Esophagus squamous epithelium (tissue), 5 donors: Measurements from ENCODE around the gene GYPA. TPM values are rescaled to one million over a fixed set of nuclear protein-coding genes. Genes with fewer than 3 reads are reported as not detected.
"Not testable (repeated sequence)": the region's sequence is repeated elsewhere in the genome, so short reads cannot be mapped to it uniquely, and the experiment has no call there.

Experiments used
- DNase-seq: peaks from one replicate; lab custom pipeline; 2025; lab: John Stamatoyannopoulos, UW
- H3K27ac ChIP-seq, 4 donors: fragments of 200-600 bp; sonication (generic); one replicate each; pipeline ENCODE4 v1.5.1; 2016 to 2019; ENCODE audit warnings: mild to moderate bottlenecking in 1 of 4
- H3K27me3 ChIP-seq, 4 donors: fragments of 200-600 bp; sonication (generic); 1 replicate in 3 of 4; 2 replicates in 1 of 4; pipeline versions ENCODE4 v1.5.1 to v1.6.0; 2017 to 2021; ENCODE audit warnings: antibody characterized with exemption in 1 of 4
- H3K36me3 ChIP-seq, 3 donors: fragments of 200-600 bp; sonication (generic); one replicate each; pipeline ENCODE4 v1.5.1; 2016 to 2019
- H3K4me1 ChIP-seq, 3 donors: fragments of 200-600 bp; sonication (generic); one replicate each; pipeline ENCODE4 v1.5.1; 2017 to 2019
- H3K4me3 ChIP-seq, 4 donors: fragments of 200-600 bp; sonication (generic); 1 replicate in 3 of 4; 2 replicates in 1 of 4; pipeline ENCODE4 v1.5.1; 2016 to 2019; ENCODE audit warnings: mild to moderate bottlenecking in 2 of 4, moderate library complexity in 1 of 4
- H3K9me3 ChIP-seq, 3 donors: fragments of 200-600 bp; sonication (generic); one replicate each; pipeline ENCODE4 v1.5.1; 2016 to 2019
- POLR2A ChIP-seq, 4 donors: fragments of 450-650 bp; IDR thresholded peaks; one replicate each; pipeline ENCODE4 v1.6.1; 2017; ENCODE audit warnings: antibody characterized with exemption in 4 of 4, mild to moderate bottlenecking in 4 of 4, moderate library complexity in 3 of 4
- WGBS, 2 donors: methylation state at CpG; one replicate each; pipeline ENCODE4 v1.1.5; 2018; 5-methylcytosine and 5-hydroxymethylcytosine counted together
- intact Hi-C: fragments of 100-400 bp; cut with DNase I; formaldehyde crosslinking; loops from one replicate; pipeline ENCODE4 v1.15.0; 2022
- total RNA-seq, 4 donors: library from RNA; depleted of rRNA; stranded (reverse); fragments of >200 nt; gene quantifications; one replicate each; pipeline ENCODE4 v1.1.0, GENCODE V29; 2016
- TF ChIP-seq, protein P1 (sequence below), 6 experiments: fragments of 450-650 bp in 4 of 6; fragments of 200-600 bp in 2 of 6; sonication (generic) in 2 of 6; IDR thresholded peaks; one replicate each; pipeline ENCODE4 v1.5.1; 2016 to 2019; ENCODE audit warnings: antibody characterized with exemption in 6 of 6, mild to moderate bottlenecking in 4 of 6, moderate library complexity in 4 of 6
- donor health status: DM: yes; HTN: yes; CAD: no.

Gene GYPA
- total RNA-seq, 4 donors from 2014 or later, result not detected

- Histone ChIP-seq H3K27ac (no peak overlapping the region), H3K27me3 (no peaks in the 10 kb centered on the region), H3K4me3 (no peak overlapping the region), H3K4me1 (no peaks in the 10 kb centered on the region), H3K9me3 (no peaks in the 10 kb centered on the region), H3K36me3 (no peaks in the 10 kb centered on the region)
- TF ChIP-seq POLR2A (IDR thresholded peaks at IDR 0.05), result no peak
- TF ChIP-seq, protein P1, sequence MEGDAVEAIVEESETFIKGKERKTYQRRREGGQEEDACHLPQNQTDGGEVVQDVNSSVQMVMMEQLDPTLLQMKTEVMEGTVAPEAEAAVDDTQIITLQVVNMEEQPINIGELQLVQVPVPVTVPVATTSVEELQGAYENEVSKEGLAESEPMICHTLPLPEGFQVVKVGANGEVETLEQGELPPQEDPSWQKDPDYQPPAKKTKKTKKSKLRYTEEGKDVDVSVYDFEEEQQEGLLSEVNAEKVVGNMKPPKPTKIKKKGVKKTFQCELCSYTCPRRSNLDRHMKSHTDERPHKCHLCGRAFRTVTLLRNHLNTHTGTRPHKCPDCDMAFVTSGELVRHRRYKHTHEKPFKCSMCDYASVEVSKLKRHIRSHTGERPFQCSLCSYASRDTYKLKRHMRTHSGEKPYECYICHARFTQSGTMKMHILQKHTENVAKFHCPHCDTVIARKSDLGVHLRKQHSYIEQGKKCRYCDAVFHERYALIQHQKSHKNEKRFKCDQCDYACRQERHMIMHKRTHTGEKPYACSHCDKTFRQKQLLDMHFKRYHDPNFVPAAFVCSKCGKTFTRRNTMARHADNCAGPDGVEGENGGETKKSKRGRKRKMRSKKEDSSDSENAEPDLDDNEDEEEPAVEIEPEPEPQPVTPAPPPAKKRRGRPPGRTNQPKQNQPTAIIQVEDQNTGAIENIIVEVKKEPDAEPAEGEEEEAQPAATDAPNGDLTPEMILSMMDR (IDR thresholded peaks at IDR 0.05), result no peak
- WGBS, 2 donors, result 61 to 71% methylated on average over 6 of the region's 6 CpGs
- no peak for DNase-seq
- intact Hi-C loops, result no loop called here
These were observed 35.9 kb downstream of the GYPA start for GRCh38 chr4:144104509-144105130.

GRCh38 chr4:144097776-144098175 lies 42.7 kb downstream of the GYPA start:
- H3K36me3 ChIP-seq, intact Hi-C loops, H3K27ac ChIP-seq, H3K9me3 ChIP-seq, H3K4me3 ChIP-seq, H3K4me1 ChIP-seq, DNase-seq, H3K27me3 ChIP-seq: not testable (repeated sequence)
- 59 to 77% methylated on average over 2 of the region's 2 CpGs for WGBS, 2 donors

DNA sequence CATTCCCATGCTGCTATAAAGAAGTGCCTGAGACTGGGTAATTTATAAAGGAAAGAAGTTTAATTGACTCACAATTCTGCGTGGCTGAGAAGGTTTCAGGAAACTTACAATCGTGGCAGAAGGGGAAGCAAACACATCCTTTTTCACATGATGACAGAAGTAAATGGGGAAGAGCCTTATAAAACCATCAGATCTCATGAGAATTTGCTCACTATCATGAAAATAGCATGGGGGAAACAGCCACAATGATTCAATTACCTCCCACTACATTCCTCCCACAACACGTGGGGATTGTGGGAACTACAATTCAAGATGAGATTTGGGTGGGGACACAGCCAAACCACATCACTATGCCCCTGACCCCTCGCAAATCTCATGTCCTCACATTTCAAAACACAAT lies 46.5 kb downstream of the GYPA start:
- intact Hi-C loops, H3K27me3 ChIP-seq: not testable (repeated sequence)
- 41 to 46% methylated on average over 4 of the region's 4 CpGs for WGBS, 2 donors

DNA sequence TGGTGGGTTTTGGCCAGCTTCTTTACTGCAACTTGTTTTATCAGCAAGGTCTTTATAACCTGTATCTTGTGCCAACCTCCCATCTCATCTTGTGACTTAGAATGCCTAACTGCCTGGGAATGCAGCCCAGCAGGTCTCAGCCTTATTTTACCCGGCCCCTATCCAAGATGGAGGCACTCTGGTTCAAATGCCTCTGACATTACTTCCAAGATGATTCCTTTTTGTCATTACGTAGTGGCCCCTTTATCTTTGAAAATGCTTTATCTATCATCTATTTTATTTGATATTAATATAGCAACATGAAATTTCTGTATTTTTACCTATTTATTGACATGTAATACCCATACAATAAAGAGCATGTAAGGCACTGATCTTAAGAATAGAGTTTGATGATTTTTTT lies 49.3 kb downstream of the GYPA start:
- H3K27me3 ChIP-seq, intact Hi-C loops: not testable (repeated sequence)

More for the DNA sequence above, 46.5 kb downstream of the GYPA start:
- not testable (repeated sequence) for H3K4me1 ChIP-seq, H3K9me3 ChIP-seq, DNase-seq, H3K4me3 ChIP-seq, H3K36me3 ChIP-seq, H3K27ac ChIP-seq

DNA sequence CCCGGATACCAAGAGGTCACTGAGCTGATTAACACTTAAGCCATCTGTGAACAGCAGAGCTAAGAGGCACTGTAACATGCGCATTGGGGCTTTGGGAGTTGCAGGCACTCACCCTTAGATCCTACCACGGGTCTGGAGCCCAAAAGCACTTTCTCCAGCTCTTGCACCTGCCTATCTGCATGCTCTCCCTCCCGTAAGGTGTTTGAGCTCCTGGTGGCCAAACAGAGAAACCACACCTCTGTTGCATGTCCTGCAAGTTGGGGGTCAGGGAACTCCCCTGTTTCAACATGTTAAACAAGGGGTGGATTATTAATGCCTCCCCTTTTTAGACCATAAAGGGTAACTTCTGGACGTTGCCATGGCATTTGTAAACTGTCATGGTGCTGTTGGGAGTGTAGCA lies 49.8 kb downstream of the GYPA start:
- Histone ChIP-seq H3K4me1 (no peaks in the 10 kb centered on the region), H3K27ac (no peak overlapping the region), H3K36me3 (no peaks in the 10 kb centered on the region), H3K27me3 (no peaks in the 10 kb centered on the region), H3K4me3 (no peak overlapping the region), H3K9me3 (no peaks in the 10 kb centered on the region)
- intact Hi-C loops, result no loop called here
- TF ChIP-seq, protein P1 (IDR thresholded peaks at IDR 0.05), result no peak
- TF ChIP-seq POLR2A (IDR thresholded peaks at IDR 0.05), result no peak
- DNase-seq, result no peak
- WGBS, 2 donors, result 62 to 78% methylated on average over 3 to 5 of the region's 5 CpGs

More for the DNA sequence above, 49.3 kb downstream of the GYPA start:
- H3K4me1 ChIP-seq, H3K27ac ChIP-seq, H3K36me3 ChIP-seq, H3K4me3 ChIP-seq, DNase-seq, H3K9me3 ChIP-seq: not testable (repeated sequence)
- WGBS, 2 donors, result 81 to 85% methylated on average over 2 of the region's 2 CpGs

- H3K27me3 ChIP-seq, intact Hi-C loops, H3K9me3 ChIP-seq, H3K4me1 ChIP-seq, H3K4me3 ChIP-seq, DNase-seq, H3K36me3 ChIP-seq, H3K27ac ChIP-seq: not testable (repeated sequence)
- WGBS, 2 donors, result 65 to 68% methylated on average over 3 of the region's 3 CpGs
These were observed 58.5 kb downstream of the GYPA start for GRCh38 chr4:144082053-144082452.

- intact Hi-C loops, H3K36me3 ChIP-seq, H3K4me1 ChIP-seq, H3K27me3 ChIP-seq, H3K4me3 ChIP-seq, H3K9me3 ChIP-seq, H3K27ac ChIP-seq, DNase-seq: not testable (repeated sequence)
- WGBS, 2 donors, result 58% methylated on average over 4 of the region's 4 CpGs
These were observed 60.4 kb downstream of the GYPA start for GRCh38 chr4:144080135-144080534.

DNA sequence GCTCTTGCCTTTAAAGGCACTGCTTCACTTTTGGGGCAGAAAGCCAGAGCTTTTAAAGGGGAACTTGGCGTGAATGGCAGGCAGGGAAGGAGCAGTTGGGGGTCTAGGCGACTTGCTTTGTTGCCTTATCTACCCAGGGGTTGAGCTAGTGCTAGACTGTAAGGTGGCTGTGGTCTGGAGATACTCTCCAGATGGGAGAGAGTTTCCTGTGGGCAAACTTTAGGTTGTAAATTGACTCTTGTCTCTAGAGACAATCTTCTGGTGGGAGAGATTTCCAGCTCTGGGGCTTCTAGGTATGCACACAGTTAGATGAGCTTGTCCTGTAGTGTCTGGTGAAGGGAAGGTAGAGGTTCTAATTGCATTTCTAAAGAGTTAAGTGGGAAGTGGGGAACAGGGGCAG lies 61.8 kb downstream of the GYPA start:
- intact Hi-C loops, H3K27ac ChIP-seq, H3K27me3 ChIP-seq, H3K36me3 ChIP-seq, DNase-seq, H3K9me3 ChIP-seq, H3K4me1 ChIP-seq, H3K4me3 ChIP-seq: not testable (repeated sequence)
- 29 to 44% methylated on average over 2 of the region's 2 CpGs for WGBS, 2 donors

DNA sequence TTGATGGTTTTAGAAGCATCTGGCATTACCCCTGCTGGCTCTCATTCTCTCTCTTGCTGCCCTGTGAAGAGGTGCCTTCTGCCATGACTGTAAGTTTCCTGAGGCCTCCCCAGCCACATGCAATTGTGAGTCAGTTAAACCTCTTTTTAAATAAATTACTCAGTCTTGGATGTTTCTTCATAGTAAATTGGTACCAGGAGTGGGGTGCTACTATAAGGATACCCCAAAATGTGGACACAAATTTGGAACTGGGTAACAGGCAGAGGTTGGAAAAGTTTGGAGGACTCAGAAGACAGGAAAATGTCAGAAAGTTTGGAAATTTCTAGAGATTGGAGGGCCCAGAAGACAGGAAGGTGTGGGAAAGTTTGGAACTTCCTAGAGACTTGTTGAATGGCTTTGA lies 79.0 kb downstream of the GYPA start:
- DNase-seq, H3K36me3 ChIP-seq, H3K4me1 ChIP-seq, intact Hi-C loops, H3K27me3 ChIP-seq, H3K4me3 ChIP-seq, H3K27ac ChIP-seq: not testable (repeated sequence)
- H3K9me3 ChIP-seq, result peaks cover 0 to 15% (median 6%) of the 10 kb centered on the region in 3 donors

GRCh38 chr4:144060234-144060859 lies 80.2 kb downstream of the GYPA start:
- peaks cover 0 to 15% (median 6%) of the 10 kb centered on the region in 3 donors for H3K9me3 ChIP-seq
- H3K36me3 ChIP-seq, intact Hi-C loops, DNase-seq, H3K4me1 ChIP-seq, H3K27ac ChIP-seq, H3K4me3 ChIP-seq, H3K27me3 ChIP-seq: not testable (repeated sequence)
- 37 to 43% methylated on average over 3 of the region's 3 CpGs for WGBS, 2 donors
